Measurements from ENCODE around the gene SNX14.

- TF ChIP-seq POLR2AphosphoS5 (IDR thresholded peaks at IDR 0.05; ENCODE audit: low read depth, low read length) = no peak
- TF ChIP-seq, protein P1, sequence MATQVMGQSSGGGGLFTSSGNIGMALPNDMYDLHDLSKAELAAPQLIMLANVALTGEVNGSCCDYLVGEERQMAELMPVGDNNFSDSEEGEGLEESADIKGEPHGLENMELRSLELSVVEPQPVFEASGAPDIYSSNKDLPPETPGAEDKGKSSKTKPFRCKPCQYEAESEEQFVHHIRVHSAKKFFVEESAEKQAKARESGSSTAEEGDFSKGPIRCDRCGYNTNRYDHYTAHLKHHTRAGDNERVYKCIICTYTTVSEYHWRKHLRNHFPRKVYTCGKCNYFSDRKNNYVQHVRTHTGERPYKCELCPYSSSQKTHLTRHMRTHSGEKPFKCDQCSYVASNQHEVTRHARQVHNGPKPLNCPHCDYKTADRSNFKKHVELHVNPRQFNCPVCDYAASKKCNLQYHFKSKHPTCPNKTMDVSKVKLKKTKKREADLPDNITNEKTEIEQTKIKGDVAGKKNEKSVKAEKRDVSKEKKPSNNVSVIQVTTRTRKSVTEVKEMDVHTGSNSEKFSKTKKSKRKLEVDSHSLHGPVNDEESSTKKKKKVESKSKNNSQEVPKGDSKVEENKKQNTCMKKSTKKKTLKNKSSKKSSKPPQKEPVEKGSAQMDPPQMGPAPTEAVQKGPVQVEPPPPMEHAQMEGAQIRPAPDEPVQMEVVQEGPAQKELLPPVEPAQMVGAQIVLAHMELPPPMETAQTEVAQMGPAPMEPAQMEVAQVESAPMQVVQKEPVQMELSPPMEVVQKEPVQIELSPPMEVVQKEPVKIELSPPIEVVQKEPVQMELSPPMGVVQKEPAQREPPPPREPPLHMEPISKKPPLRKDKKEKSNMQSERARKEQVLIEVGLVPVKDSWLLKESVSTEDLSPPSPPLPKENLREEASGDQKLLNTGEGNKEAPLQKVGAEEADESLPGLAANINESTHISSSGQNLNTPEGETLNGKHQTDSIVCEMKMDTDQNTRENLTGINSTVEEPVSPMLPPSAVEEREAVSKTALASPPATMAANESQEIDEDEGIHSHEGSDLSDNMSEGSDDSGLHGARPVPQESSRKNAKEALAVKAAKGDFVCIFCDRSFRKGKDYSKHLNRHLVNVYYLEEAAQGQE (IDR thresholded peaks at IDR 0.05; ENCODE audit: low read depth) = no peak
- TF ChIP-seq CTCF (IDR thresholded peaks at IDR 0.05 in 2 of 3, conservative IDR thresholded peaks at IDR 0.05 in 1 of 3; ENCODE audit: borderline replicate concordance in 1 of 3, insufficient read depth in 1 of 3, low read depth in 2 of 3, low read length in 2 of 3) = no peak
- TF ChIP-seq YY1 (IDR thresholded peaks at IDR 0.05; ENCODE audit: extremely low read depth, insufficient replicate concordance, low read depth, low read length) = no peak
These were observed 132.5 kb downstream of the SNX14 start for GRCh38 chr6:85460921-85461797.
